OCI-LY7 (cell line): ENCODE data around the gene PI4K2B. TPM values are rescaled to one million over a fixed set of nuclear protein-coding genes. Genes with fewer than 3 reads are reported as not detected.

ENCODE experiments used
- BruUV-seq: library from RNA; stranded (reverse); fragments of 400-500 nt; replicated peaks from 2 replicates; lab custom pipeline; 2021; lab: Mats Ljungman, UMichigan
- CTCF ChIA-PET: fragments of 300-600 bp; sonication (Branson Sonifier 250); formaldehyde crosslinking; loops from one replicate; lab custom pipeline; 2022; ENCODE audit warnings: antibody characterized with exemption; ENCODE audit not compliant: unreplicated experiment; lab: Charles Lee
- POLR2A ChIA-PET: fragments of 300-600 bp; sonication (Branson Sonifier 250); formaldehyde crosslinking; loops from one replicate; lab custom pipeline; 2022; ENCODE audit warnings: antibody characterized with exemption; lab: Charles Lee
- DNase-seq: peaks from one replicate; pipeline ENCODE4 v3.0.0-alpha.2; 2015; ENCODE audit warnings: low spot score
- H2AFZ ChIP-seq: fragments of 200-600 bp; sonication (generic), shearing (Covaris generic); 2 replicates; pipeline ENCODE4 v1.6.1; 2014; ENCODE audit warnings: mild to moderate bottlenecking, antibody characterized with exemption, low read length, moderate library complexity
- H3K27ac ChIP-seq: fragments of 200-600 bp; sonication (generic); 2 replicates; pipeline ENCODE4 v1.5.1; 2014; ENCODE audit warnings: mixed run types, low read depth, mild to moderate bottlenecking, moderate library complexity, low read length, inconsistent platforms; ENCODE audit not compliant: poor library complexity, severe bottlenecking
- H3K36me3 ChIP-seq: fragments of 200-600 bp; sonication (generic); 2 replicates; pipeline ENCODE4 v1.6.1; 2014; ENCODE audit warnings: mild to moderate bottlenecking, antibody characterized with exemption, low read length, moderate library complexity, mixed read lengths; ENCODE audit not compliant: insufficient read depth
- H3K4me1 ChIP-seq: fragments of 200-600 bp; sonication (generic); 2 replicates; pipeline ENCODE4 v1.5.1; 2014; ENCODE audit warnings: mild to moderate bottlenecking, low read length; ENCODE audit not compliant: insufficient read depth, poor library complexity, severe bottlenecking
- H3K4me2 ChIP-seq: fragments of 200-600 bp; sonication (generic); 2 replicates; pipeline ENCODE4 v1.6.1; 2014; ENCODE audit warnings: mild to moderate bottlenecking, low read length
- H3K4me3 ChIP-seq: fragments of 200-600 bp; sonication (generic); 2 replicates; pipeline ENCODE4 v1.5.1; 2014; ENCODE audit warnings: mild to moderate bottlenecking, low read depth, low read length; ENCODE audit not compliant: poor library complexity, severe bottlenecking
- H3K79me2 ChIP-seq: fragments of 200-600 bp; sonication (generic); 2 replicates; pipeline ENCODE4 v1.6.1; 2016; ENCODE audit warnings: low read depth, mild to moderate bottlenecking, low read length, moderate library complexity, mixed read lengths; ENCODE audit not compliant: insufficient read depth
- H3K9me2 ChIP-seq: fragments of 200-600 bp; sonication (generic); 2 replicates; pipeline ENCODE4 v1.6.1; 2016; ENCODE audit warnings: mild to moderate bottlenecking, low read length, mixed read lengths; ENCODE audit not compliant: insufficient read depth
- H3K9me3 ChIP-seq: fragments of 200-600 bp; sonication (generic); 2 replicates; pipeline ENCODE4 v1.6.1; 2014; ENCODE audit warnings: mild to moderate bottlenecking, mixed run types, low read length, mixed read lengths
- H4K20me1 ChIP-seq: fragments of 200-600 bp; sonication (generic); 2 replicates; pipeline ENCODE4 v1.6.1; 2014; ENCODE audit warnings: mild to moderate bottlenecking, antibody characterized with exemption, low read length, moderate library complexity, mixed read lengths; ENCODE audit not compliant: insufficient read depth
- CTCF ChIP-seq: fragments of 200-600 bp; sonication (generic); conservative IDR thresholded peaks from 2 replicates; pipeline ENCODE4 v1.5.1; 2014; ENCODE audit warnings: mild to moderate bottlenecking, antibody characterized with exemption, low read length, moderate library complexity, mixed read lengths
- EZH2phosphoT487 ChIP-seq: fragments of 200-600 bp; sonication (generic); IDR thresholded peaks from 2 replicates; pipeline ENCODE4 v1.6.1; 2018; ENCODE audit warnings: low read depth, borderline replicate concordance, mild to moderate bottlenecking, mixed run types, antibody characterized with exemption, low read length, moderate library complexity, mixed read lengths
- intact Hi-C: fragments of 100-400 bp; cut with micrococcal nuclease; formaldehyde crosslinking; loops from one replicate; pipeline ENCODE4 v1.10.0; 2022; ENCODE audit not compliant: unreplicated experiment
- total RNA-seq, 2 experiments: library from RNA; depleted of rRNA in 1 of 2; stranded (reverse); fragments of >200 nt in 1 of 2; shearing (Covaris generic) in 1 of 2; gene quantifications; 2 replicates each; pipeline ENCODE4 v1.2.3, GENCODE V29; 2014 to 2022

PI4K2B gene
- total RNA-seq, 2 experiments from 2014 or later: 40.4 to 41.6 TPM

GRCh38 chr4:25258980-25259578, 25.2 kb downstream of the PI4K2B start:
- Histone ChIP-seq H3K79me2 (no peaks in the 10 kb centered on the region), H3K4me2 (no peak overlapping the region), H3K9me3 (no peaks in the 10 kb centered on the region), H3K36me3 (peaks cover 79% of the 10 kb centered on the region), H4K20me1 (no peaks in the 10 kb centered on the region), H3K4me1 (no peaks in the 10 kb centered on the region), H3K4me3 (no peak overlapping the region), H2AFZ (no peak overlapping the region), H3K9me2 (no peaks in the 10 kb centered on the region), H3K27ac (no peak overlapping the region)
- intact Hi-C loops: no loop called here
- DNase-seq: no peak
- CTCF ChIA-PET: no interaction called here
- TF ChIP-seq EZH2phosphoT487 (no peak), CTCF (no peak)
- no TSS peak for BruUV-seq
- POLR2A ChIA-PET: interaction anchor here (0.6 to 1.2 kb wide), 4 partner anchors 18 to 553 kb away, joined by 3 to 5 read pairs (median 3); no protein-coding TSS in a partner anchor

GRCh38 chr4:25271866-25272265, 38.0 kb downstream of the PI4K2B start:
- no peaks in the 10 kb centered on the region for H3K9me3 ChIP-seq
- H3K36me3 ChIP-seq: peaks cover 52% of the 10 kb centered on the region
- no peak overlapping the region for H2AFZ ChIP-seq
- ChIA-PET CTCF (no interaction called here), POLR2A (interaction anchor here (0.7 to 1.8 kb wide), 4 partner anchors 10 to 39 kb away, joined by 3 to 7 read pairs (median 4); partner anchors contain the start of gene PI4K2B)
- TF ChIP-seq EZH2phosphoT487: no peak
- no peak for TF ChIP-seq CTCF
- H3K9me2 ChIP-seq: no peaks in the 10 kb centered on the region
- no peak overlapping the region for H3K4me2 ChIP-seq
- BruUV-seq: no TSS peak
- H3K27ac ChIP-seq: no peak overlapping the region
- H4K20me1 ChIP-seq: no peaks in the 10 kb centered on the region
- H3K4me1 ChIP-seq: no peaks in the 10 kb centered on the region
- H3K4me3 ChIP-seq: no peak overlapping the region
- H3K79me2 ChIP-seq: no peaks in the 10 kb centered on the region
- intact Hi-C loops: no loop called here
- DNase-seq: no peak

- no peaks in the 10 kb centered on the region for H3K4me1 ChIP-seq
- TF ChIP-seq CTCF (no peak), EZH2phosphoT487 (no peak)
- ChIA-PET CTCF (no interaction called here), POLR2A (no interaction called here)
- no peak for DNase-seq
- no TSS peak for BruUV-seq
- no peak overlapping the region for H3K4me3 ChIP-seq
- H4K20me1 ChIP-seq: no peaks in the 10 kb centered on the region
- intact Hi-C loops: no loop called here
- no peak overlapping the region for H3K4me2 ChIP-seq
- H3K9me3 ChIP-seq: no peaks in the 10 kb centered on the region
- H3K27ac ChIP-seq: no peak overlapping the region
- no peak overlapping the region for H2AFZ ChIP-seq
- H3K79me2 ChIP-seq: no peaks in the 10 kb centered on the region
- peaks cover 30% of the 10 kb centered on the region for H3K36me3 ChIP-seq
- H3K9me2 ChIP-seq: no peaks in the 10 kb centered on the region
Observed at GRCh38 chr4:25280210-25280609, 46.4 kb downstream of the PI4K2B start.
